Activated CD4-positive, alpha-beta T cell treated with anti-CD3 and anti-CD28 coated beads, Interleukin-2, amount 50 U/mL, for 1 hour (primary cell): Measurements from ENCODE around the gene IFRD1.

Source experiments
- DNase-seq: peaks from one replicate; pipeline ENCODE4 v3.0.0-alpha.2; 2020

The IFRD1 gene

DNA sequence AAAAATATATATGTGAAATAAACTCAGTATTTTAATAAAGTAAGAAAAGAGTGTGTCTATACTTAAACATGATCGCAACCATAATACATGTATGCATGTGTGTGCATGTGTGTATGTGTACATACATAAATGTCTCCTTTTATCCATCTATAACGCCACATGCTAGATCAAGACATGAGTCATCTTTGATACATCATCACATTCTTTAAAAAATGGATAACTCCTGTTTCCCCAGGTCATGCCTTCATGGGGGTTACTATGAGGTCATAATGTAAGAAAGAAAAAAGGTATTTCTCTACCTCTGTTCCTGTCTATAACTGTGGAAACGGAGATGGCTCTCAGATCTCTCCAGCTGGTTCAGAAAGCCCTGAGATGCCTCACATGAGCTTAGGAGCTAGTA, 71.7 kb downstream of the IFRD1 start:
- DNase-seq, result no peak

DNA sequence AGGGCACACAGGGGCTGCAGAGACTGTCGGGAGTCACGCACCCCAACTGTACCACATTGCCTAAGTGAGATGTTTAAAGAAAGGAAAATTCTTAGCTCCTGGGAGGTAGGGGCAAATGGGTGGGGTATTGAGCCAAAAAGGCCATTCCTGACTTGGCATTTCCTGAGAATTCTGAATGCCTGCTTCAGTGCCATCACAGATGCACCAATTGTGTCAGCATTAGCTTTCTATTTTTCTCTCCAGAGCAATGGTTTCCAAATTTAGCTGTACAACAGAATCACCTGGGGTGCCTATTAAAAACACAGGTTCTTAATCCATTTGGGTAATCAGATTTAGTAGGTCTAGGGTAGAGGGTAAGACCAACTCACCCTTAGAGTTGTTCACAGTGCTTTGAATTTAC, 73.6 kb downstream of the IFRD1 start:
- DNase-seq, result no peak
